Activated naive CD4-positive, alpha-beta T cell treated with anti-CD3 and anti-CD28 coated beads, Interleukin-2, amount 50 U/mL, for 24 hours (primary cell): ENCODE data around the gene UBE2O.

ENCODE experiments used
- H3K27ac Mint-ChIP-seq: one replicate; pipeline ENCODE4 v1.8.0; 2021; ENCODE audit warnings: mild to moderate bottlenecking, mixed read lengths
- H3K27me3 Mint-ChIP-seq: one replicate; pipeline ENCODE4 v1.8.0; 2021; ENCODE audit warnings: mixed read lengths
- H3K36me3 Mint-ChIP-seq: one replicate; pipeline ENCODE4 v1.8.0; 2021; ENCODE audit warnings: mixed read lengths
- H3K4me1 Mint-ChIP-seq: one replicate; pipeline ENCODE4 v1.8.0; 2021; ENCODE audit warnings: mixed read lengths
- H3K4me3 Mint-ChIP-seq: one replicate; pipeline ENCODE4 v1.8.0; 2021; ENCODE audit warnings: mild to moderate bottlenecking, mixed read lengths
- H3K9me3 Mint-ChIP-seq: one replicate; pipeline ENCODE4 v1.8.0; 2021; ENCODE audit warnings: mixed read lengths

Gene UBE2O

GRCh38 chr17:76474894-76475293 is 21.9 kb upstream of the UBE2O start:
- H3K27me3 Mint-ChIP-seq, result no peaks in the 10 kb centered on the region
- H3K9me3 Mint-ChIP-seq, result no peaks in the 10 kb centered on the region
- H3K36me3 Mint-ChIP-seq, result peaks cover 8% of the 10 kb centered on the region
- no peak overlapping the region for H3K27ac Mint-ChIP-seq
- H3K4me3 Mint-ChIP-seq, result no peak overlapping the region
- no peaks in the 10 kb centered on the region for H3K4me1 Mint-ChIP-seq

- Mint-ChIP-seq H3K9me3 (no peaks in the 10 kb centered on the region), H3K27ac (no peak overlapping the region), H3K4me1 (no peaks in the 10 kb centered on the region), H3K4me3 (no peak overlapping the region), H3K27me3 (no peaks in the 10 kb centered on the region), H3K36me3 (peaks cover 7% of the 10 kb centered on the region)
These were observed 21.3 kb upstream of the UBE2O start for GRCh38 chr17:76474238-76474637.

DNA sequence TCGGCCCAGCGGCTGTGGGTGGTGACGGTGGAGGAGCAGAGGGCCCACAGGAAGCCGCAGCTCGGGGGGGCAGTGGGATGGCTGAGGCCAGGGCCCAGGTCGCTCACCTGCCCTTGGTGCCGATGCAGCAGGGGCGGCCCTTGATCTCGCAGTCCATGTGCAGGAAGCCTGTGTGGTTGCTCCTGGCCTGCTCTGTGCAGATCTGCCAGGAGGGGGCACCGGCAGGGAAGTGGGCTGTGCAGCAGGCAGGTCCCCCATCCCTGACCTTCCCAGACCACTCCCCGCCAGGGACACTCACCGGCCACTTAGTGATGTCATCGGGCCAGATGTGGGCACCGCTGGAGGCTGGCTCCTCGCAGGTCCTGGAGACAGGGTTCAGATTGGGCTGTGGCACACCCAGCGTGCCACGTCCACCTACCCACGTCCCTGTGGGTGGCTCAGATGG is 20.6 kb upstream of the UBE2O start:
- no peak overlapping the region for H3K27ac Mint-ChIP-seq
- no peak overlapping the region for H3K4me3 Mint-ChIP-seq
- H3K9me3 Mint-ChIP-seq, result no peaks in the 10 kb centered on the region
- no peaks in the 10 kb centered on the region for H3K4me1 Mint-ChIP-seq
- no peaks in the 10 kb centered on the region for H3K27me3 Mint-ChIP-seq
- H3K36me3 Mint-ChIP-seq, result peaks cover 7% of the 10 kb centered on the region

GRCh38 chr17:76472726-76473125 is 19.8 kb upstream of the UBE2O start:
- Mint-ChIP-seq H3K36me3 (peaks cover 7% of the 10 kb centered on the region), H3K9me3 (no peaks in the 10 kb centered on the region), H3K4me1 (no peaks in the 10 kb centered on the region), H3K4me3 (no peak overlapping the region), H3K27me3 (no peaks in the 10 kb centered on the region), H3K27ac (no peak overlapping the region)

- H3K9me3 Mint-ChIP-seq, result no peaks in the 10 kb centered on the region
These were observed 19.3 kb upstream of the UBE2O start for GRCh38 chr17:76472258-76472645.

DNA sequence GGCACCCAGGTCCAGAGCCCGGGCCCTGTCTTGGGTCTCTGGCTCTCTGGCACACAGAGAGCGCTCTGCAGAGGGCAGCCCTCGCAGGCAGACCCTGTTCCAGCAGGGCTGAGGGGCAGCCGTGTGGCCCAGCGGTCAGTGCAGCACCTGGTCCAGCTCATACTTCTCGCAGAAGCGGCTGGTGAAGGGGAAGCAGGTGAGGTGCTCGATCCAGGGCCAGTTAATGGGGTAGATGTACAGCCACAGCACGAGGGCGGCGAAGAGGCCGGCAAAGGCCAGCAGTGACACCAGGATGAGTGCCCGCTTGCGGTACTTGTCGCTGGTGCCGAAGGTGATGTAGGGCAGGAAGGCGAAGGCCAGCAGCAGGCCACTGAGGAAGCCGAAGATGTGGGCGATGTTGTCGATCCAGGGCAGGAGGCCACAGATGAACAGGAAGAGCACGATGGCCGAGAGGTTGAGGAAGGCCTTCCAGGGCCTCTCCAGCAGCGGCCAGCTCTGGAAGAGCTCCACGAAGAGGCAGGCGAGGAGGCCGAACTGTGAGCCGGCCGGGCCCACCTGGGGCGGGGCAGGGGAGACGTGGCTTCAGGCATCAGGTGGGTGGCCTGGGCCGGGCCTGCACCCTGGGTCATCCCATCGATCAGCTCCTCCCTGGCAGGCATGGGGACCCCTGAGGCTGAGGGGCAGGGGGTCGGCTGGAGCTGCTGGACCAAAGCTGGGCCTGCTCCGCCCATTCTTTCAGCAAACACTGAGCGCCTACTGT is 18.7 kb upstream of the UBE2O start:
- Mint-ChIP-seq H3K27me3 (no peaks in the 10 kb centered on the region), H3K4me1 (no peaks in the 10 kb centered on the region), H3K36me3 (peaks cover 7% of the 10 kb centered on the region), H3K9me3 (no peaks in the 10 kb centered on the region), H3K27ac (no peak overlapping the region), H3K4me3 (no peak overlapping the region)

More at GRCh38 chr17:76472258-76472645, 19.3 kb upstream of the UBE2O start:
- H3K36me3 Mint-ChIP-seq, result peaks cover 7% of the 10 kb centered on the region
- H3K4me3 Mint-ChIP-seq, result no peak overlapping the region
- no peaks in the 10 kb centered on the region for H3K4me1 Mint-ChIP-seq
- no peaks in the 10 kb centered on the region for H3K27me3 Mint-ChIP-seq
- no peak overlapping the region for H3K27ac Mint-ChIP-seq

- Mint-ChIP-seq H3K27me3 (no peaks in the 10 kb centered on the region), H3K36me3 (peaks cover 6% of the 10 kb centered on the region)
These were observed 17.2 kb upstream of the UBE2O start for GRCh38 chr17:76469991-76470739.

DNA sequence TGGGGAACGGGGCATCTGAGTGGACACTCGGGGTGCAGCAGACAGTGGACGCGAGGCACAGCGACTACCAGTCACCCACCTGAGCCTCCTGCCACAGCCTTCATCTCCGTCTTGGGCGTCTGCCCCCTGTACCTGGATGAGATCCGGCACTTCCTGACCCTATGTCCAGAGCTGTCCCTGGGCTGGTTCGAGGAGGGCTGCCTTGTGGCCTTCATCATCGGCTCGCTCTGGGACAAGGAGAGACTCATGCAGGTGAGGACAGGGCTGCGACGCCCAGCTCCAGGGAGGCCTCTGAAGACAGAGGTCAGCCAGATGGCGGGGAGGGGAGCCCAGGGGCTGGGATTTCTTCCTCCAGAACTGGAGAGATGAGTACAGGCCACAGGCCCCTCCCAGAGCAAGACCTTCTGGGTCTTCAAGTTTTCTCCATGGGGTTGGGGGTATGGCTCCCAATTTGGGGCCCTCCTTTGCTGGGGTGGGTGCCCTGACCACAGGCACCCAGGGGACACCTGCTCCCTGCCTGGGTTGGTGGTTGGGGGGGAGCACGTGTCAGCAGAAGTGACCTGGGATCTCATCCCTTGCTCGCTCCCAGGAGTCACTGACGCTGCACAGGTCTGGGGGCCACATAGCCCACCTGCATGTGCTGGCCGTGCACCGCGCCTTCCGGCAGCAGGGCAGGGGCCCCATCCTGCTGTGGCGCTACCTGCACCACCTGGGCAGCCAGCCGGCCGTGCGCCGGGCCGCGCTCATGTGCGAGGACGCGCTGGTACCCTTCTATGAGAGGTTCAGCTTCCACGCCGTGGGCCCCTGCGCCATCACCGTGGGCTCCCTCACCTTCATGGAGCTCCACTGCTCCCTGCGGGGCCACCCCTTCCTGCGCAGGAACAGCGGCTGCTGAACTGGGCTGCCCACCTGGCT is 16.4 kb upstream of the UBE2O start:
- Mint-ChIP-seq H3K4me1 (peaks cover 3% of the 10 kb centered on the region), H3K27ac (no peak overlapping the region), H3K36me3 (peaks cover 5% of the 10 kb centered on the region), H3K9me3 (no peaks in the 10 kb centered on the region), H3K4me3 (no peak overlapping the region), H3K27me3 (no peaks in the 10 kb centered on the region)

More at GRCh38 chr17:76469991-76470739, 17.2 kb upstream of the UBE2O start:
- Mint-ChIP-seq H3K27ac (no peak overlapping the region), H3K9me3 (no peaks in the 10 kb centered on the region), H3K4me1 (peaks cover 3% of the 10 kb centered on the region), H3K4me3 (no peak overlapping the region)

GRCh38 chr17:76468634-76469010 is 15.7 kb upstream of the UBE2O start:
- H3K9me3 Mint-ChIP-seq, result no peaks in the 10 kb centered on the region
- H3K36me3 Mint-ChIP-seq, result peaks cover 5% of the 10 kb centered on the region
- no peak overlapping the region for H3K27ac Mint-ChIP-seq
- peaks cover 3% of the 10 kb centered on the region for H3K4me1 Mint-ChIP-seq
- H3K4me3 Mint-ChIP-seq, result no peak overlapping the region
- H3K27me3 Mint-ChIP-seq, result no peaks in the 10 kb centered on the region

GRCh38 chr17:76467809-76468633 is 15.1 kb upstream of the UBE2O start:
- Mint-ChIP-seq H3K4me3 (no peak overlapping the region), H3K27me3 (no peaks in the 10 kb centered on the region), H3K4me1 (peaks cover 3% of the 10 kb centered on the region), H3K36me3 (peaks cover 3% of the 10 kb centered on the region), H3K9me3 (no peaks in the 10 kb centered on the region), H3K27ac (no peak overlapping the region)

- H3K4me1 Mint-ChIP-seq, result peaks cover 3% of the 10 kb centered on the region
- H3K9me3 Mint-ChIP-seq, result no peaks in the 10 kb centered on the region
- H3K27me3 Mint-ChIP-seq, result no peaks in the 10 kb centered on the region
- no peak within 1 kb of the TSS for H3K4me3 Mint-ChIP-seq
- no peak within 1 kb of the TSS for H3K27ac Mint-ChIP-seq
- peaks cover 3% of the 10 kb centered on the region for H3K36me3 Mint-ChIP-seq
These were observed 14.4 kb upstream of the UBE2O start, which contains the start of gene AANAT for GRCh38 chr17:76467366-76467765. TSS of gene AANAT (plus strand) at chr17:76467603. CDS start at chr17:76468747, 1,144 bp downstream.

DNA sequence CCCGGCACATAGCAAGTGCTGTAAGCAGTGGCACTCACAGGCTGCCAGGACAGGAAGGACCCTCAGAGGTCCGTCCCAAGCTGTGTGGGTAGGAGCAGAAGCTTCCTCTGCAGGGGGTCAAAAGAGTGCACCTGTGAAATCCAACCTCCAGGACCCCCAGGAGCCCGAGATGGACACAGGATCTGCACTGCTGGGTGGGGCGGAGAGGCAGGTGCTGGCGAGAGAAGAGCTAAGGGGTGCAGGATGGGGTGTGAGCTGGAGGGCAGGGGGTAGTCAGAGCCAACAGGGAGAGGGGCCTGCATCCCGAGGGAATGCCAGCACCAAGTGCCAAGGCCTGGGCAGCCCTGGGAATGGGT is 13.8 kb upstream of the UBE2O start:
- Mint-ChIP-seq H3K4me3 (no peak overlapping the region), H3K9me3 (no peaks in the 10 kb centered on the region), H3K4me1 (peaks cover 3% of the 10 kb centered on the region), H3K27ac (no peak overlapping the region), H3K36me3 (peaks cover 3% of the 10 kb centered on the region), H3K27me3 (no peaks in the 10 kb centered on the region)

DNA sequence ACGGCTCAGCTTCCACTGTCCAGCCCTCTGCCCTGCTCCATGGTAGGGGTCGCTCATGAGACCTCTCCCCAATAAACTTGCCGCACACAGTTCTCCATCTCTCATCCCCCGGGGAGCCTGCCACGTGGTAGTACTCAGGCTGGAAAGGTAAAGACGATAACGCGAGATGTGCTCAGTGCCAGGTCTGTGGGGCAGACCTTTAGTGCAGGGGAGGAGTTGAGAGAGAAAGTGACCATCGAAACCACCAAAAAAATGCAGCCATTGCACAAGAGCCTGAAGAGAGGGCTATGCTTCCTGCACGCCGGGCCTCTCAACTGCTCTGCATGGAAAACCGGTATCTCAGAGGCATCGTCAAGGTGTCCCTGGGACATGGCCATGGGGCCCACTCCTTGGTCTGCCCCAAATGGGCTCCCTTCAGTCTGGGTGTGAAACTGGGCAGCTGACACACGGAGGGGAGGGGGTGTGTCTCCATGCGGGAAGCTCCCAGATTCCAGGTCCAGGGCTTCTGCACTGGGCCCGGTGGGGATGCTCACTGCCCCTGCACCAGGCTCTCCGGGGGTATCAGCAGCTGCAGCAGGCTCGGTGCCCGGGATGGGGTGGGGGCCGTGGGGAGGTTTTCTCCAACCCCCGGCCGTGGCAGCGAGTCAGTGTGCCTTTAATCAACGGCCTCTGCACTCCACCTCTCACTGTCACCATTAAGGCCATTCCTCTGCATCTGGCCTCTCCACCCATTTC is 9.8 kb upstream of the UBE2O start:
- no peak overlapping the region for H3K27ac Mint-ChIP-seq
- no peaks in the 10 kb centered on the region for H3K36me3 Mint-ChIP-seq
- H3K4me1 Mint-ChIP-seq, result peaks cover 3% of the 10 kb centered on the region
- H3K27me3 Mint-ChIP-seq, result no peaks in the 10 kb centered on the region
- no peak overlapping the region for H3K4me3 Mint-ChIP-seq
- no peaks in the 10 kb centered on the region for H3K9me3 Mint-ChIP-seq

DNA sequence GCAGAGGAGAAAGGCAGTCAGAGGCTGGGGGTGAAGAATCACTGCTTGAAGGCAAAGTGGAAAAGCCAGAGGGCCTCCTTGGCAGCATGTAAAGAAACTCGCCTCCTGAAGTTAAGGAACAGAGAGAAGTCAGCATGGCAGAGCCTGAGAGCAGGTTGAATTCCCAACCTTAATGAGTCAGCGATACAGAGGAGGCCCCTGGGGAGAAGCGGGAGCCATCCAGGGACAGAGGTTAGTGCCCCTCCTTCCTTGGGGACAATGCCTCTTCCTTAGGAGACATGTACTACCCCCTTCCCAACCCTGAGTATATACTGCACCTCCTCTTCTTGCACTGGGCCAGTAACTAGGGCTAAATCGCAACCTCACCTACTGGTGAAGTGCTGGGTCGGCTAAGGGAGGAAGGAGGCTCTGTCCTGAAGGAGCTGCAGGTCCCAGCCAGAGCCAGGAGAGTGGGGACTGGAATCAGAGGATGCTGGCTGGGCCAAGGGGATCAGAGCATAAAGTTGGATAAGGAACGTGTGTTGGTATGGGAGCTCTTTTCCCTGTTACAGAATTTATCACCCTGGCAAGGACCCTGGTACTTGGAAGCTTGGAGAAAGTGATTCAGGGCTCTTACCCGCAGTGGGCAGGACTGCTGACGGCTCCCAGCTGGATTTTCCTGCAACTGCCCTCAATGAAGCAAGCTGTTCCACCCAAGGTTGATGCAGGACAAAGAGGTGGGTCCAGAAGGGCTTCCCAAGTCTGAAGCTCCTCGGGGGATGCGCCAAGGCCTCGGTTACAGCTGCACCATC is 9.0 kb upstream of the UBE2O start:
- Mint-ChIP-seq H3K4me1 (peaks cover 3% of the 10 kb centered on the region), H3K36me3 (no peaks in the 10 kb centered on the region), H3K27ac (no peak overlapping the region), H3K4me3 (no peak overlapping the region), H3K27me3 (no peaks in the 10 kb centered on the region), H3K9me3 (no peaks in the 10 kb centered on the region)
